ENCODE measurements around the gene RPS6KB2.

- TF ChIP-seq CTCF (IDR thresholded peaks at IDR 0.05; ENCODE audit: insufficient read depth, low read length) (no peak), POLR2AphosphoS5 (IDR thresholded peaks at IDR 0.05; ENCODE audit: low read depth) (peak; percentile 75)
These were observed 36.3 kb downstream of the RPS6KB2 start for GRCh38 chr11:67464411-67465188.

Data from HL-60 (cell line).